Measurements from ENCODE around the gene MAGEF1. TPM values are rescaled to one million over a fixed set of nuclear protein-coding genes. Genes with fewer than 3 reads are reported as not detected.

Gene MAGEF1
- total RNA-seq, 1 donor from 2014 or later: 26.2 TPM

DNA sequence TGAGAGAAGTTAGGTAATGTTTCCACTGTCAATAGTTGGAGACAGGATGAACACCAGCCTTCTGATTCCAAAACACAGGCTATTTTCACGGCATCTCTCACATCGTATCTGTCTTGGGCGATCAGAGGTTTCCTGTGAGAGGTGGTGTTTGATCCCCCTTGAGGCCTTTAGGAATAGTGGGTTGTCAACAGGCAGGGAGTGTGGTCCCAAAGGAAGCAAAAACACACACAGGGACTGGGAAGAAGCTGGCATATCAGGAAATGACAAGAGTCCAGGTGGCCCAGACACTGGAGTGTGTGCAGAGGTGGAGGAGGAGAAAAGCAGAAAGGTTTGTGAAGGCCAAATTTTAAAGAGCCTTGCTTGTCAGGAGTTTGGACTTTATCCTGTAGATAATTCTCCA lies 6.6 kb upstream of the MAGEF1 start:
- peaks cover 20% of the 10 kb centered on the region for H3K4me1 ChIP-seq (ENCODE audit: insufficient read depth, low read length)
- no peak for TF ChIP-seq EZH2 (IDR thresholded peaks at IDR 0.05; ENCODE audit: insufficient read depth, low read length)
- TF ChIP-seq, protein P1, sequence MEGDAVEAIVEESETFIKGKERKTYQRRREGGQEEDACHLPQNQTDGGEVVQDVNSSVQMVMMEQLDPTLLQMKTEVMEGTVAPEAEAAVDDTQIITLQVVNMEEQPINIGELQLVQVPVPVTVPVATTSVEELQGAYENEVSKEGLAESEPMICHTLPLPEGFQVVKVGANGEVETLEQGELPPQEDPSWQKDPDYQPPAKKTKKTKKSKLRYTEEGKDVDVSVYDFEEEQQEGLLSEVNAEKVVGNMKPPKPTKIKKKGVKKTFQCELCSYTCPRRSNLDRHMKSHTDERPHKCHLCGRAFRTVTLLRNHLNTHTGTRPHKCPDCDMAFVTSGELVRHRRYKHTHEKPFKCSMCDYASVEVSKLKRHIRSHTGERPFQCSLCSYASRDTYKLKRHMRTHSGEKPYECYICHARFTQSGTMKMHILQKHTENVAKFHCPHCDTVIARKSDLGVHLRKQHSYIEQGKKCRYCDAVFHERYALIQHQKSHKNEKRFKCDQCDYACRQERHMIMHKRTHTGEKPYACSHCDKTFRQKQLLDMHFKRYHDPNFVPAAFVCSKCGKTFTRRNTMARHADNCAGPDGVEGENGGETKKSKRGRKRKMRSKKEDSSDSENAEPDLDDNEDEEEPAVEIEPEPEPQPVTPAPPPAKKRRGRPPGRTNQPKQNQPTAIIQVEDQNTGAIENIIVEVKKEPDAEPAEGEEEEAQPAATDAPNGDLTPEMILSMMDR (IDR thresholded peaks at IDR 0.05; ENCODE audit: insufficient read depth, low read depth, low read length): no peak
- H3K27ac Mint-ChIP-seq (ENCODE audit: unreplicated experiment): no peak overlapping the region
- no peaks in the 10 kb centered on the region for H3K79me2 ChIP-seq (ENCODE audit: insufficient read depth, low read length)
- H4K20me1 ChIP-seq (ENCODE audit: insufficient read depth, low read length): no peaks in the 10 kb centered on the region
- peaks cover 5% of the 10 kb centered on the region for H3K36me3 Mint-ChIP-seq (ENCODE audit: low read depth, unreplicated experiment)
- H3K27ac ChIP-seq (ENCODE audit: low read depth, low read length): no peak overlapping the region
- H2AFZ ChIP-seq (ENCODE audit: low read depth, low read length): no peak overlapping the region
- H3K9me3 Mint-ChIP-seq (ENCODE audit: unreplicated experiment): no peaks in the 10 kb centered on the region
- H3K9me3 ChIP-seq (ENCODE audit: insufficient read depth, low read depth, low read length): no peaks in the 10 kb centered on the region
- H3K27me3 ChIP-seq (ENCODE audit: insufficient read depth, low read length): no peaks in the 10 kb centered on the region
- no peaks in the 10 kb centered on the region for H3K27me3 Mint-ChIP-seq (ENCODE audit: low read depth, unreplicated experiment)
- no peaks in the 10 kb centered on the region for H3K36me3 ChIP-seq (ENCODE audit: insufficient read depth, low read length)
- no peak overlapping the region for H3K9ac ChIP-seq (ENCODE audit: low read length)
- FAIRE-seq: no peak
- H3K4me3 ChIP-seq (ENCODE audit: insufficient read depth, low read depth, low read length): no peak overlapping the region
- DNase-seq (ENCODE audit: low read depth): no peak
- H3K4me2 ChIP-seq (ENCODE audit: low read length): no peak overlapping the region
- peaks cover 21% of the 10 kb centered on the region for H3K4me1 Mint-ChIP-seq (ENCODE audit: low read depth, unreplicated experiment)
- H3K4me3 Mint-ChIP-seq (ENCODE audit: unreplicated experiment): no peak overlapping the region

- Histone ChIP-seq H3K9me3 (ENCODE audit: insufficient read depth, low read depth, low read length) (no peaks in the 10 kb centered on the region), H3K79me2 (ENCODE audit: insufficient read depth, low read length) (no peaks in the 10 kb centered on the region), H3K4me3 (ENCODE audit: insufficient read depth, low read depth, low read length) (peak overlapping the region; percentile 11), H3K36me3 (ENCODE audit: insufficient read depth, low read length) (no peaks in the 10 kb centered on the region), H3K27ac (ENCODE audit: low read depth, low read length) (no peak overlapping the region), H2AFZ (ENCODE audit: low read depth, low read length) (peak overlapping the region; percentile 67), H3K4me1 (ENCODE audit: insufficient read depth, low read length) (peaks cover 20% of the 10 kb centered on the region), H4K20me1 (ENCODE audit: insufficient read depth, low read length) (no peaks in the 10 kb centered on the region), H3K4me2 (ENCODE audit: low read length) (peak overlapping the region; percentile 81), H3K9ac (ENCODE audit: low read length) (no peak overlapping the region), H3K27me3 (ENCODE audit: insufficient read depth, low read length) (no peaks in the 10 kb centered on the region)
- TF ChIP-seq EZH2 (IDR thresholded peaks at IDR 0.05; ENCODE audit: insufficient read depth, low read length): no peak
- TF ChIP-seq, protein P1 (IDR thresholded peaks at IDR 0.05; ENCODE audit: insufficient read depth, low read depth, low read length): no peak
- no peaks in the 10 kb centered on the region for H3K27me3 Mint-ChIP-seq (ENCODE audit: low read depth, unreplicated experiment)
- H3K36me3 Mint-ChIP-seq (ENCODE audit: low read depth, unreplicated experiment): peaks cover 5% of the 10 kb centered on the region
- no peaks in the 10 kb centered on the region for H3K9me3 Mint-ChIP-seq (ENCODE audit: unreplicated experiment)
- peak overlapping the region; percentile 14 for H3K27ac Mint-ChIP-seq (ENCODE audit: unreplicated experiment)
- peak; percentile 6 for DNase-seq (ENCODE audit: low read depth)
- peaks cover 21% of the 10 kb centered on the region for H3K4me1 Mint-ChIP-seq (ENCODE audit: low read depth, unreplicated experiment)
- FAIRE-seq: no peak
- peak overlapping the region; percentile 27 for H3K4me3 Mint-ChIP-seq (ENCODE audit: unreplicated experiment)
Observed at GRCh38 chr3:184717399-184717983, 5.6 kb upstream of the MAGEF1 start.

Data from astrocyte (in vitro differentiated cells and primary cell).